Adipocyte (in vitro differentiated cells): ENCODE data around the gene FFAR3.

Experiments
- DNase-seq: peaks from one replicate; pipeline ENCODE4 v3.0.0-alpha.2; 2015; ENCODE audit warnings: low read depth
- H3K27me3 ChIP-seq: replicated peaks from 2 replicates; pipeline ENCODE4 v1.7.0; 2013; ENCODE audit warnings: mild to moderate bottlenecking, low read length, moderate library complexity; ENCODE audit not compliant: control insufficient read depth, insufficient read depth
- H3K36me3 ChIP-seq: 2 replicates; pipeline ENCODE4 v1.7.0; 2013; ENCODE audit warnings: low read length, mild to moderate bottlenecking, moderate library complexity; ENCODE audit not compliant: control insufficient read depth, insufficient read depth, severe bottlenecking
- H3K4me1 ChIP-seq: 2 replicates; pipeline ENCODE4 v1.7.0; 2013; ENCODE audit warnings: mild to moderate bottlenecking, low read length, moderate library complexity; ENCODE audit not compliant: control insufficient read depth, insufficient read depth
- H3K4me3 ChIP-seq: 2 replicates; pipeline ENCODE4 v1.7.0; 2013; ENCODE audit warnings: mild to moderate bottlenecking, low read length, moderate library complexity
- H3K9ac ChIP-seq: 2 replicates; pipeline ENCODE4 v1.7.0; 2013; ENCODE audit warnings: mild to moderate bottlenecking, low read length, moderate library complexity
- H3K9me3 ChIP-seq: 2 replicates; pipeline ENCODE4 v1.7.0; 2013; ENCODE audit warnings: mild to moderate bottlenecking, low read length, moderate library complexity; ENCODE audit not compliant: control insufficient read depth

The FFAR3 gene, protein sequence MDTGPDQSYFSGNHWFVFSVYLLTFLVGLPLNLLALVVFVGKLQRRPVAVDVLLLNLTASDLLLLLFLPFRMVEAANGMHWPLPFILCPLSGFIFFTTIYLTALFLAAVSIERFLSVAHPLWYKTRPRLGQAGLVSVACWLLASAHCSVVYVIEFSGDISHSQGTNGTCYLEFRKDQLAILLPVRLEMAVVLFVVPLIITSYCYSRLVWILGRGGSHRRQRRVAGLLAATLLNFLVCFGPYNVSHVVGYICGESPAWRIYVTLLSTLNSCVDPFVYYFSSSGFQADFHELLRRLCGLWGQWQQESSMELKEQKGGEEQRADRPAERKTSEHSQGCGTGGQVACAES

DNA sequence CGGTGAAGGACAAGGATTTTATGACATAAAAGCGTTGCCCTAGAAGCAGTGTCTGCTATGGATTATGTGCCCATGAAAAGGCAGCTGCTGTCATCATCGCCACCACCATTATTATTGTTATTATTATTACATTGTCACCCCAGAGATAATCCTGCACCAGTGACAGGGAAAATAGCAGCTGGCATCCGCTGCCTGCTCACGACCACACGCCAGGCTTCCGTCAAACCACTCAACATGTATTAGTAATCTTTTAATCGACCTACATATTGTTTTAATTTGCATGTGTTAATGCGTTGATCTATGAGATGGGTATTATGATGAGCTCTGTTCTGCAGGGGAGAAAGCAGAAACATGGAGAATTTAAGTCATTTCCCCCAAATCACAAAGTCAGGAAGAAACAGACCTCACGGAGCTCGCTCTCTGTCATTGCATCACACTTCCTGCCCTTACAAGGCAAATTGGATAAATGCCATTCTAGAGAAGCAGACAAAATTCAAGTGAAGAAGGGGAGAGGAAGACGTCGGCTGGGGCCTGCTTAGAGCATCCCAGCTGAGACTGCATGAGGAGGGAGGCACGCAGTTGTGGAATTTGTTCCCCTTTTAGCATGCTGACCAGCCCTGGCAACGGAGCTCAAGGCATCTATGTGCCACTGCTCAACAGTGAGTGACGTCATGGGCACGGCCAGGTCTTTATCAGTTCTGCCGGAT lies at the start of gene FFAR3:
Gene FFAR3 (plus strand): TSS at position 594 of the 707 bp plus-strand sequence. CDS start 431 bp downstream, outside the sequence.
- H3K4me3 ChIP-seq = no peak within 1 kb of the TSS
- H3K36me3 ChIP-seq = no peaks in the 10 kb centered on the region
- no peaks in the 10 kb centered on the region for H3K9me3 ChIP-seq
- no peak within 1 kb of the TSS for H3K9ac ChIP-seq
- DNase-seq = peak; percentile 12
- peaks cover 21% of the 10 kb centered on the region for H3K27me3 ChIP-seq
- H3K4me1 ChIP-seq = peaks cover 41% of the 10 kb centered on the region

DNA sequence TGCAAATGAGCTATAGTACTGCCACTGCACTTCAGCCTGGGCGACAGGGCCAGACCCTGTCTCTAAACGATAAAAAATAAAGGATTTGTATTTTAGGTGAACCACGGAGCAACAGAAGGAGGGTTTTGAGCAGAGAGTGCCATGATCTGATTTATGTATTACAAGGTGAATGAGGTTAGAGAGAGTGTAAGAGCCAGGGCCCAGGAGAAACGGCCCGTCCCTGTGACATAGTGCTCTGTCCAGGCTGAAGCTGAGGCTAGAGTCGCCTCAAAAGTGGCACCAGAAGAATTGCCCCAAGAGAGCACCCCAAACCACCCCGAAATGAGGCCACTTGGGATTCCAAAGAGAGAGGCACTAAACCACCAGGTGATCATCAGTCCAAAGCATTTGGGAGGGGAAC lies 49.4 kb upstream of the FFAR3 start:
- Histone ChIP-seq H3K9ac (no peak overlapping the region), H3K9me3 (no peaks in the 10 kb centered on the region), H3K27me3 (peaks cover 7% of the 10 kb centered on the region), H3K4me1 (no peaks in the 10 kb centered on the region), H3K4me3 (no peak overlapping the region), H3K36me3 (no peaks in the 10 kb centered on the region)
- no peak for DNase-seq

DNA sequence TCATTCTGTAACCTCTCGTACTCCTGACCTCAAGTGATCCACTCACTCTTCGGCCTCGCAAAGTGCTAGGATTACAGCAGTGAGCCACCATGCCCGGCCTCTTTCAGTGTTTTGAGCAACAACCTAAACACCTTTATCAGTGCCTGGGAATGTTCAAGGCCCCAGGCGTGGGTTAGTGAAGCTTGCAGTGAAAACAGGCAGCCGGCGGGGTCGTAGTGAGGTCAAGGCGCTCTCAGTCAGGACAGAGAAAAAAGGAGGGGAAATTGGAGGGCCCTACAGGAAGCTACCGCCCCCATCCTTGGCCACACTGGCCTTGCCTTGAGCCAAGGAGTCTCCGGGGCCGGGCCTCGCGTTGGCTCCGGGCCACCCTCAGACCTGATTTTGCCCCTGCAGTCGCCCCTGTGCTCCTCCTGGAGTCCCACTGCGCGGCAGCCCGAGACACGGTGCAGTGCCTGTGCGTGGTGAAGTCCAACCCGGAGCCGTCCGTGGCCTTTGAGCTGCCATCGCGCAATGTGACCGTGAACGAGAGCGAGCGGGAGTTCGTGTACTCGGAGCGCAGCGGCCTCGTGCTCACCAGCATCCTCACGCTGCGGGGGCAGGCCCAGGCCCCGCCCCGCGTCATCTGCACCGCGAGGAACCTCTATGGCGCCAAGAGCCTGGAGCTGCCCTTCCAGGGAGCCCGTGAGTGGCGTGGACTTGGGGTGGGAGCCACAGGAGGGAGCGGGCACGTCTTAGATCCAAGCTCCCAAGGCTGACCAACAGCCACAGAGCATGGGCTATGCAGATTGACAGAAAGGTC lies 48.6 kb upstream of the FFAR3 start:
- no peak for DNase-seq

GRCh38 chr19:35310331-35310730 lies 47.9 kb upstream of the FFAR3 start:
- DNase-seq = no peak

More for the DNA sequence above, 48.6 kb upstream of the FFAR3 start:
- Histone ChIP-seq H3K27me3 (peaks cover 7% of the 10 kb centered on the region), H3K36me3 (no peaks in the 10 kb centered on the region), H3K9ac (no peak overlapping the region), H3K4me3 (no peak overlapping the region), H3K4me1 (no peaks in the 10 kb centered on the region), H3K9me3 (no peaks in the 10 kb centered on the region)

GRCh38 chr19:35310811-35311465 lies 47.3 kb upstream of the FFAR3 start:
- Histone ChIP-seq H3K9me3 (no peaks in the 10 kb centered on the region), H3K9ac (no peak overlapping the region)

More at GRCh38 chr19:35310331-35310730, 47.9 kb upstream of the FFAR3 start:
- no peak overlapping the region for H3K9ac ChIP-seq
- no peaks in the 10 kb centered on the region for H3K36me3 ChIP-seq
- peaks cover 7% of the 10 kb centered on the region for H3K27me3 ChIP-seq
- H3K9me3 ChIP-seq = no peaks in the 10 kb centered on the region
- no peaks in the 10 kb centered on the region for H3K4me1 ChIP-seq
- no peak overlapping the region for H3K4me3 ChIP-seq

GRCh38 chr19:35311901-35312665 lies 46.2 kb upstream of the FFAR3 start:
- no peaks in the 10 kb centered on the region for H3K4me1 ChIP-seq
- H3K4me3 ChIP-seq = no peak overlapping the region
- no peak for DNase-seq
- H3K27me3 ChIP-seq = peaks cover 7% of the 10 kb centered on the region
- no peaks in the 10 kb centered on the region for H3K9me3 ChIP-seq
- no peaks in the 10 kb centered on the region for H3K36me3 ChIP-seq
- no peak overlapping the region for H3K9ac ChIP-seq

More at GRCh38 chr19:35310811-35311465, 47.3 kb upstream of the FFAR3 start:
- Histone ChIP-seq H3K4me1 (no peaks in the 10 kb centered on the region), H3K4me3 (no peak overlapping the region), H3K36me3 (no peaks in the 10 kb centered on the region), H3K27me3 (peaks cover 7% of the 10 kb centered on the region)
- no peak for DNase-seq

DNA sequence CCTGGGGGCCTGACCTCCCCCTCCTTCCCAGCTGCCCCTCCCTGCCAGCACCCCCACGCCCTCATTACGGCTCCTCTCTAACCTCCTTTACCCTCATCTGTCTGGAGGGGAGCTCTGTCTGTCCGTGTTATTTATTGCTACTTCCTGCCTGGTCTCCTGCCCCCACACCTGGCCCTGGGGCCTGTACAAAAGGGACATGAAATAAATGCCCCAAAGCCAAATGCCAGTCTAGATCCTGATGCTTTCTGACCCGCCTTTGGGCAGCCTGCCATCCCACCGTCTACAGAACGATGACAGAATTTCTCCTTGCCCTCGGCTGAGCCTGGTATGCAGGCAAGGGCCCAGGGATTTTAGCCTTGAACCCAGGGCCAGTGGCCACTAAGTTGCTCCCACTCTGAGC lies 44.7 kb upstream of the FFAR3 start:
- Histone ChIP-seq H3K4me3 (no peak overlapping the region), H3K27me3 (peaks cover 4% of the 10 kb centered on the region)
- DNase-seq = no peak

DNA sequence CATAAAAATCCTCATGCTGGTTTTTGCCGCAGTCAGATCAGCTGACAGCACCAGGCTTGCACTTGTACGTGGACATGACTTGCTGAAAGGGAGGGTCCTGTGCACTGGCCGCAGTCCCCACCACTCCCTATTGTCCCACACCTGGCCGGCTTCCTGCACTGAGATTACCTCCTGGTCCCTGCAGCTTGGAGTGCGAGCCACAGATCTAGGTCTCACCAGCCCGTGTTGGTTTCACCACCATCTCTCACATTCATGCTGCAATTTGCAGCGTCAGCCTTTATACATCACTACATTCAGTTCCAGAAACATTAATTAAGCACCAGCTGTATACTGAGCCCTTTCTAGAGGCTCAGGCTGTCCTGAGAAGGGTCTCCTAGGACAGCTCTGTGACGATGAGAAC lies 44.2 kb upstream of the FFAR3 start:
- H3K4me1 ChIP-seq = peaks cover 6% of the 10 kb centered on the region
- H3K36me3 ChIP-seq = no peaks in the 10 kb centered on the region
- H3K9me3 ChIP-seq = no peaks in the 10 kb centered on the region
- peaks cover 4% of the 10 kb centered on the region for H3K27me3 ChIP-seq
- no peak overlapping the region for H3K4me3 ChIP-seq
- H3K9ac ChIP-seq = no peak overlapping the region
- no peak for DNase-seq

More for the DNA sequence above, 44.7 kb upstream of the FFAR3 start:
- Histone ChIP-seq H3K36me3 (no peaks in the 10 kb centered on the region), H3K9ac (no peak overlapping the region), H3K9me3 (no peaks in the 10 kb centered on the region), H3K4me1 (peaks cover 2% of the 10 kb centered on the region)

- no peak for DNase-seq
- Histone ChIP-seq H3K4me3 (no peak overlapping the region), H3K27me3 (peaks cover 4% of the 10 kb centered on the region), H3K36me3 (no peaks in the 10 kb centered on the region), H3K4me1 (peaks cover 9% of the 10 kb centered on the region), H3K9me3 (no peaks in the 10 kb centered on the region), H3K9ac (no peak overlapping the region)
Measured at GRCh38 chr19:35314858-35315470, 43.3 kb upstream of the FFAR3 start.

GRCh38 chr19:35315883-35316282 lies 42.4 kb upstream of the FFAR3 start:
- DNase-seq = no peak
- H3K4me1 ChIP-seq = peaks cover 9% of the 10 kb centered on the region
- H3K9ac ChIP-seq = no peak overlapping the region
- no peak overlapping the region for H3K4me3 ChIP-seq
- H3K27me3 ChIP-seq = peaks cover 4% of the 10 kb centered on the region
- H3K9me3 ChIP-seq = no peaks in the 10 kb centered on the region
- no peaks in the 10 kb centered on the region for H3K36me3 ChIP-seq
